ENCODE results near the gene MYO9B. TPM values are rescaled to one million over a fixed set of nuclear protein-coding genes. Genes with fewer than 3 reads are reported as not detected.
A peak's percentile ranks its signal among the peaks of the same experiment; 100 is the strongest.

MYO9B gene
- total and polyA plus RNA-seq, 2 donors (not counting 1 experiment from before 2014, with no cell fraction given): 32.5 to 52.5 TPM

DNA sequence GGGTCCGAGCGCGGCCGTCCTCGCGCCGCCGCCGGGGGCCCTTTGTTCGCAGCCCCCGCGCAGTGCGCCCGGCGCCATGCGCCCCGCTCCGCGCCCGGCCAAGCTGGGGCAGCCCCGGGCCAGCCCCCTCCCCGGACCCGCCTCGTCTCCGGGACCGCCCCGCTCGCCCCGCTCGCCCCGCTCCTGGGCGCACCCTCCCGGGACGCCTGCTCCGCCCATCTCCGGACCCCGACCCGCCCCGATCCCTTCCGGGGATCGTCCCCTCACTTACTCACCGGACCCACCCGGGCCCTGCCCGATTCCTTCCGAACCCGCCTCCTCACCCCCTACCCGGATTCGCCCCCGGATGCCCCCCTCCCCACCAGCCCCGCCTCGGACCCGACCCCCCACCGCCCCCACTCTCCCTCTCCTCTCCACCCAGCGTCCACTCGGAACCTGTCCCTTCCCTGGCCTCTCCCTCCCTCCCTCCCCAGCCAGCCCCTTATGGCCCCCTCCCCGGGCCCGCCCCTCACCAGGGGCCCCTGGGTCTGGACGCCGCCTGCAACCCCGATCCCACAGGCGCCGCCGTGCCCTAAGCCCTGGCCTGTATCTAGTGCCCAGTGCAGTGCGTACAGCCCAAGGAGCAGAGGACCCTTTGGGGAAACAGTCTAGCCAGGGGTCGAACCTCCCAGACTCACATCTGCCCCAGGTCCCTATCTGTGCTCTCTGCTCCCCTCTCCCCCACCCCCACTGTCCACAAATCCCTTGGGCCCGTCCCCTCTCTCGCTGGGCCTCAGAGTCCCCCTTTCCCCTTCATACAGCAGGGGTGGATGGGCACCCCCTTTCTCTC lies 48.7 kb upstream of the MYO9B start, which contains the start of gene CPAMD8:
Gene CPAMD8, minus strand, starts transcription at position 105 of the 829 bp plus-strand sequence. CDS start 168 bp downstream, outside the sequence.
- Histone ChIP-seq H3K4me3 (replicated peaks in 1 of 4; ENCODE audit: control extremely low read depth in 1 of 4, insufficient read depth in 1 of 4, low read depth in 3 of 4, low read length in 4 of 4) (no peak within 1 kb of the TSS), H3K9me3 (ENCODE audit: control insufficient read depth, insufficient read depth, low read depth, low read length) (no peaks in the 10 kb centered on the region), H3K36me3 (ENCODE audit: control insufficient read depth, insufficient read depth, low read length) (no peaks in the 10 kb centered on the region), H3K4me2 (ENCODE audit: extremely low read depth, insufficient read depth, low read length) (no peak within 1 kb of the TSS), H3K9ac (ENCODE audit: insufficient read depth, low read length) (no peak within 1 kb of the TSS), H3K27me3 (ENCODE audit: control insufficient read depth, insufficient read depth, low read length) (peaks cover 22% of the 10 kb centered on the region), H2AFZ (ENCODE audit: low read length) (no peak within 1 kb of the TSS), H4K20me1 (ENCODE audit: control insufficient read depth, extremely low read depth, insufficient read depth, low read length) (no peaks in the 10 kb centered on the region), H3K79me2 (ENCODE audit: control insufficient read depth, insufficient read depth, low read length) (no peaks in the 10 kb centered on the region), H3K4me1 (ENCODE audit: control insufficient read depth, extremely low read depth, insufficient read depth, low read length) (no peaks in the 10 kb centered on the region), H3K27ac (ENCODE audit: insufficient read depth, low read length) (no peak within 1 kb of the TSS)
- TF ChIP-seq, protein P1, sequence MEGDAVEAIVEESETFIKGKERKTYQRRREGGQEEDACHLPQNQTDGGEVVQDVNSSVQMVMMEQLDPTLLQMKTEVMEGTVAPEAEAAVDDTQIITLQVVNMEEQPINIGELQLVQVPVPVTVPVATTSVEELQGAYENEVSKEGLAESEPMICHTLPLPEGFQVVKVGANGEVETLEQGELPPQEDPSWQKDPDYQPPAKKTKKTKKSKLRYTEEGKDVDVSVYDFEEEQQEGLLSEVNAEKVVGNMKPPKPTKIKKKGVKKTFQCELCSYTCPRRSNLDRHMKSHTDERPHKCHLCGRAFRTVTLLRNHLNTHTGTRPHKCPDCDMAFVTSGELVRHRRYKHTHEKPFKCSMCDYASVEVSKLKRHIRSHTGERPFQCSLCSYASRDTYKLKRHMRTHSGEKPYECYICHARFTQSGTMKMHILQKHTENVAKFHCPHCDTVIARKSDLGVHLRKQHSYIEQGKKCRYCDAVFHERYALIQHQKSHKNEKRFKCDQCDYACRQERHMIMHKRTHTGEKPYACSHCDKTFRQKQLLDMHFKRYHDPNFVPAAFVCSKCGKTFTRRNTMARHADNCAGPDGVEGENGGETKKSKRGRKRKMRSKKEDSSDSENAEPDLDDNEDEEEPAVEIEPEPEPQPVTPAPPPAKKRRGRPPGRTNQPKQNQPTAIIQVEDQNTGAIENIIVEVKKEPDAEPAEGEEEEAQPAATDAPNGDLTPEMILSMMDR (conservative IDR thresholded peaks at IDR 0.05 in 1 of 2, IDR thresholded peaks at IDR 0.05 in 1 of 2; ENCODE audit: low read depth in 1 of 2, low read length in 2 of 2): no peak
- TF ChIP-seq EZH2 (IDR thresholded peaks at IDR 0.05; ENCODE audit: low read length, missing control alignments): peak; percentile 36
- no peak for DNase-seq (ENCODE audit: low read depth in 2 of 2)

DNA sequence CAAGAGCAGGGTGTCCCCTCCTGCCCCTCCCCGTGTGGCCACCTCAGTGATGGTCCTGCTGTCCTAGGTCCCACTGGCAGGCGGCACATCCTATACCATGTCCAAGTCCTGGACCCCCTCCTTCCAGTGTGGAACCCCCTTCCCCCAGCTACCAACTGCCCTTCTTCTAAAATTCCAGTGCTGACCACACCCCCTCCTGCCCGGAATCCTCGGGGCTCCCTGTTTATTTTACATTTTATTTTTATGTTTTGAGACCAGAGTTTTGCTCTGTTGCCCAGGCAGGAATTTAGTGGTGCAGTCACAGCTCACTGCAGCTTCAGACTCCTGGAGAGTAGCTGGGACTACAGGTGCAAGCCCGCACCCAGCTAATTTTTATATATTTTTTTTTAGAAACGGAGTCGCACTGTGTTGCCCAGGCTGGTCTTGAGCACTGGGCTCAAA lies 48.0 kb upstream of the MYO9B start:
- TF ChIP-seq, protein P1 (conservative IDR thresholded peaks at IDR 0.05 in 1 of 2, IDR thresholded peaks at IDR 0.05 in 1 of 2; ENCODE audit: low read depth in 1 of 2, low read length in 2 of 2): no peak
- no peak for DNase-seq (ENCODE audit: low read depth in 2 of 2)
- H3K4me2 ChIP-seq (ENCODE audit: extremely low read depth, insufficient read depth, low read length): no peak overlapping the region

DNA sequence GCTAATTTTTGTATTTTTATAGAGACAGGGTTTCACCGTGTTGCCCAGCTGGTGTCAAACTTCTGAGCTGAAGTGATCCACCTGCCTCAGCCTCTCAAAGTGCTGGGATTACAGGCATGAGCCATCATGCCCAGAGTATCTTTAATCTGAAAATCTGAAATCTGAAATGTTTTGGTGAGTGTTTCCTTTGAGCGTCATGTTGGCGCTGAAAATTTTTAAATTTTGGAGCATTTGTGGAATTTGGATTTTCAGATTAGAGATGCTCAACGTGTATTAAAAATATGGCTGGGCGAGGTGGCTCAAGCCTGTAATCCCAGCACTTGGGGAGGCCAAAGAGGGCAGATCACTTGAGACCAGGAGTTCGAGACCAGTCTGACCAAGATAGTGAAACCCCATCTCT lies 43.8 kb upstream of the MYO9B start:
- no peak overlapping the region for H3K9ac ChIP-seq (ENCODE audit: insufficient read depth, low read length)
- no peak for DNase-seq (ENCODE audit: low read depth in 2 of 2)
- H3K4me2 ChIP-seq (ENCODE audit: extremely low read depth, insufficient read depth, low read length): no peak overlapping the region
- no peak overlapping the region for H2AFZ ChIP-seq (ENCODE audit: low read length)
- no peak for TF ChIP-seq EZH2 (IDR thresholded peaks at IDR 0.05; ENCODE audit: low read length, missing control alignments)
- TF ChIP-seq, protein P1 (conservative IDR thresholded peaks at IDR 0.05 in 1 of 2, IDR thresholded peaks at IDR 0.05 in 1 of 2; ENCODE audit: low read depth in 1 of 2, low read length in 2 of 2): no peak
- H3K9me3 ChIP-seq (ENCODE audit: control insufficient read depth, insufficient read depth, low read depth, low read length): no peaks in the 10 kb centered on the region
- H4K20me1 ChIP-seq (ENCODE audit: control insufficient read depth, extremely low read depth, insufficient read depth, low read length): no peaks in the 10 kb centered on the region
- H3K4me1 ChIP-seq (ENCODE audit: control insufficient read depth, extremely low read depth, insufficient read depth, low read length): no peaks in the 10 kb centered on the region
- H3K27me3 ChIP-seq (ENCODE audit: control insufficient read depth, insufficient read depth, low read length): peaks cover 7% of the 10 kb centered on the region
- no peaks in the 10 kb centered on the region for H3K79me2 ChIP-seq (ENCODE audit: control insufficient read depth, insufficient read depth, low read length)
- H3K4me3 ChIP-seq (replicated peaks in 1 of 4; ENCODE audit: control extremely low read depth in 1 of 4, insufficient read depth in 1 of 4, low read depth in 3 of 4, low read length in 4 of 4): no peak overlapping the region
- no peaks in the 10 kb centered on the region for H3K36me3 ChIP-seq (ENCODE audit: control insufficient read depth, insufficient read depth, low read length)
- no peak overlapping the region for H3K27ac ChIP-seq (ENCODE audit: insufficient read depth, low read length)

More for the DNA sequence above, 48.0 kb upstream of the MYO9B start:
- Histone ChIP-seq H3K4me3 (replicated peaks in 1 of 4; ENCODE audit: control extremely low read depth in 1 of 4, insufficient read depth in 1 of 4, low read depth in 3 of 4, low read length in 4 of 4) (no peak overlapping the region), H4K20me1 (ENCODE audit: control insufficient read depth, extremely low read depth, insufficient read depth, low read length) (no peaks in the 10 kb centered on the region), H3K36me3 (ENCODE audit: control insufficient read depth, insufficient read depth, low read length) (no peaks in the 10 kb centered on the region), H3K9ac (ENCODE audit: insufficient read depth, low read length) (no peak overlapping the region), H3K27me3 (ENCODE audit: control insufficient read depth, insufficient read depth, low read length) (peaks cover 22% of the 10 kb centered on the region), H3K9me3 (ENCODE audit: control insufficient read depth, insufficient read depth, low read depth, low read length) (no peaks in the 10 kb centered on the region), H3K79me2 (ENCODE audit: control insufficient read depth, insufficient read depth, low read length) (no peaks in the 10 kb centered on the region), H2AFZ (ENCODE audit: low read length) (no peak overlapping the region), H3K4me1 (ENCODE audit: control insufficient read depth, extremely low read depth, insufficient read depth, low read length) (no peaks in the 10 kb centered on the region), H3K27ac (ENCODE audit: insufficient read depth, low read length) (no peak overlapping the region)
